Cardiac muscle cell (in vitro differentiated cells and primary cell): ENCODE results near the gene TASP1. TPM values are rescaled to one million over a fixed set of nuclear protein-coding genes. Genes with fewer than 3 reads are reported as not detected.

Source experiments
- DNase-seq, 2 donors: peaks; one replicate each; pipeline versions ENCODE4 v3.0.0 to v3.0.0-alpha.2; 2010 to 2017; ENCODE audit warnings: low read depth in 1 of 2, low spot score in 1 of 2
- H3K27ac ChIP-seq: fragments of 200-600 bp; sonication (generic); 2 replicates; pipeline ENCODE4 v1.5.1; 2016
- H3K27me3 ChIP-seq: fragments of 200-600 bp; sonication (generic); 2 replicates; pipeline ENCODE4 v1.6.0; 2016; ENCODE audit warnings: control low read depth
- H3K36me3 ChIP-seq: fragments of 200-600 bp; sonication (generic); 2 replicates; pipeline ENCODE4 v1.5.1; 2016; ENCODE audit warnings: control low read depth
- H3K4me1 ChIP-seq: fragments of 200-600 bp; sonication (generic); 2 replicates; pipeline ENCODE4 v1.8.1; 2017; ENCODE audit warnings: low read depth, mild to moderate bottlenecking, mixed run types
- H3K4me3 ChIP-seq: fragments of 200-600 bp; sonication (generic); 2 replicates; pipeline ENCODE4 v1.5.1; 2016; ENCODE audit warnings: mild to moderate bottlenecking
- H3K9me3 ChIP-seq: fragments of 200-600 bp; sonication (generic); 2 replicates; pipeline ENCODE4 v1.5.1; 2017; ENCODE audit warnings: low read depth, mild to moderate bottlenecking, control low read depth
- polyA plus RNA-seq: library from polyadenylated mRNA; unstranded; fragments of >200 nt; fragmentation: Nextera tagmentation; extraction: Ambion mirVana; gene quantifications from 2 replicates; pipeline ENCODE4 v1.2.1, GENCODE V29; 2016
- total RNA-seq: library from RNA; depleted of rRNA; stranded (reverse); fragments of >200 nt; gene quantifications from 2 replicates; pipeline ENCODE4 v1.2.3, GENCODE V29; 2016
- TF ChIP-seq, protein P1 (sequence below): IDR thresholded peaks from 2 replicates; pipeline ENCODE4 v1.5.1; 2012; ENCODE audit warnings: low read depth, mild to moderate bottlenecking, low read length

The TASP1 gene
- total and polyA plus RNA-seq, 2 experiments from 2014 or later, result 9.3 to 12.6 TPM

DNA sequence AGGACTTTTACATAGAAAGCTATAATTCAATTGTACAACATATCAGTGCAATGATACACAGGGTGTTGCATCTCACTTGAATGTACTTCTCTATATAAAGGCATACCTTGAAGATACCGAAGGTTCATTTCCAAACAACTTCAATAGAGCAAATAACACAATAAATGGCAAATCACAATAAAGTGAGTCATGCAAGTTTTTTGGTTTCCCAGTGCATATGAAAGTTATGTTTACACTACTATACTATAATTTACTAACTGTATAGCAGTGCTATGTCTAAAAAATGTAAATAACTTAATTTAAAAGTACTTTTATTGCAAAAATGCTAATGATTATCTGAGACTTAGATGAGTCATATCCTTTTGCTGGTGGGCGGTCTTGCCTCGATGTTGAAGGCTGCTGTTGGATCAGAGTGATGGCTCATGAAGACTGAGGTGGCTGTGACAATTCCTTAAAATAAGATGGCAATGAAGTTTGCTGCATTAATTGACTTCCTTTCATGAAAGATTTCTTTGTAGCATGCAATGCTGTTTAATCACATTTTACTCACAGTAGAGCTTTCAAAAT is 188.8 kb downstream of the TASP1 start:
- DNase-seq, result peak in 1 of 2 donors; percentile 4
- H3K9me3 ChIP-seq, result no peaks in the 10 kb centered on the region
- H3K27ac ChIP-seq, result no peak overlapping the region
- no peaks in the 10 kb centered on the region for H3K36me3 ChIP-seq
- no peaks in the 10 kb centered on the region for H3K27me3 ChIP-seq
- H3K4me1 ChIP-seq, result no peaks in the 10 kb centered on the region
- TF ChIP-seq, protein P1, sequence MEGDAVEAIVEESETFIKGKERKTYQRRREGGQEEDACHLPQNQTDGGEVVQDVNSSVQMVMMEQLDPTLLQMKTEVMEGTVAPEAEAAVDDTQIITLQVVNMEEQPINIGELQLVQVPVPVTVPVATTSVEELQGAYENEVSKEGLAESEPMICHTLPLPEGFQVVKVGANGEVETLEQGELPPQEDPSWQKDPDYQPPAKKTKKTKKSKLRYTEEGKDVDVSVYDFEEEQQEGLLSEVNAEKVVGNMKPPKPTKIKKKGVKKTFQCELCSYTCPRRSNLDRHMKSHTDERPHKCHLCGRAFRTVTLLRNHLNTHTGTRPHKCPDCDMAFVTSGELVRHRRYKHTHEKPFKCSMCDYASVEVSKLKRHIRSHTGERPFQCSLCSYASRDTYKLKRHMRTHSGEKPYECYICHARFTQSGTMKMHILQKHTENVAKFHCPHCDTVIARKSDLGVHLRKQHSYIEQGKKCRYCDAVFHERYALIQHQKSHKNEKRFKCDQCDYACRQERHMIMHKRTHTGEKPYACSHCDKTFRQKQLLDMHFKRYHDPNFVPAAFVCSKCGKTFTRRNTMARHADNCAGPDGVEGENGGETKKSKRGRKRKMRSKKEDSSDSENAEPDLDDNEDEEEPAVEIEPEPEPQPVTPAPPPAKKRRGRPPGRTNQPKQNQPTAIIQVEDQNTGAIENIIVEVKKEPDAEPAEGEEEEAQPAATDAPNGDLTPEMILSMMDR, result no peak
- H3K4me3 ChIP-seq, result no peak overlapping the region

DNA sequence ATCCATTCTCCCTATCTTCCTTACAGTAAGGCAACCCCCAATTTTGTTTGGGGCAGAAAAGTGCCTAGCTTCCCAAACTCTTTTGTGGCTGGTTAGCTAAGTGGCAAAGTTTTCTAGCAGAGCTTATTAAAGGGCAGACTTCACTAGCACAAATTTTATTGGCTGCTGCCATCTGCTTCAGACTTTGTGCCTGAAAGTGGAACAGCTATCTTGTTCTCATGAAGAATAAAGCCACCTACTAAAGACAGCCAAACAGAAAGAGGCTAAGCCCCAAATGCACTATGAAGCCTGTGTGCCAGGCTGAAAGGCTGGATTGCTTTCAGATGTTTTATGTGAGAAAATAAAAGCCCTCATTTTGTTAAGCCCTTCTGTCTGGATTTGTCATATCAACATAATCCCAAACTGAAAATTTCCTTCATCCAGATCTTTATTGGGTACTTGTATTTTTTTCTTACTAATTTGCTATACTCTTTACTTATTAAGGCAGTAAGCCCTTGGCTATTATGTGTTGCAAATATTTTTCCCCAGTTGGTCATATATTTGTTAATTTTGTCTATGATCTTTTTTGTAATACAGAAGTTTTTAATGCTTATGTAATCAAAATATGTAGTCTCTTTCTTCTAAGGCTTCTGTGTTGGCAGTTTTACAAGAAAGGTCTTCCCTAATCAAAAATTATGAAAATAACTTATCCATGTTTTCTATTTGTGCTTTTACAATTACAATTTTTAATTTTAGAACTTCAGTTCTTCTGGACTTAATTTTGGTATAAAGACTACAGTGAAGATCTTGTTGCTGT is 191.1 kb downstream of the TASP1 start:
- TF ChIP-seq, protein P1, result no peak
- H3K4me1 ChIP-seq, result no peaks in the 10 kb centered on the region
- no peaks in the 10 kb centered on the region for H3K27me3 ChIP-seq
- H3K27ac ChIP-seq, result no peak overlapping the region
- no peak overlapping the region for H3K4me3 ChIP-seq
- no peak for DNase-seq
- no peaks in the 10 kb centered on the region for H3K9me3 ChIP-seq
- no peaks in the 10 kb centered on the region for H3K36me3 ChIP-seq

- Histone ChIP-seq H3K4me3 (no peak overlapping the region), H3K27me3 (no peaks in the 10 kb centered on the region), H3K27ac (no peak overlapping the region), H3K9me3 (no peaks in the 10 kb centered on the region), H3K36me3 (no peaks in the 10 kb centered on the region), H3K4me1 (peaks cover 6% of the 10 kb centered on the region)
- TF ChIP-seq, protein P1, result no peak
- DNase-seq, result no peak
Observed at GRCh38 chr20:13443690-13444089, 195.0 kb downstream of the TASP1 start.

DNA sequence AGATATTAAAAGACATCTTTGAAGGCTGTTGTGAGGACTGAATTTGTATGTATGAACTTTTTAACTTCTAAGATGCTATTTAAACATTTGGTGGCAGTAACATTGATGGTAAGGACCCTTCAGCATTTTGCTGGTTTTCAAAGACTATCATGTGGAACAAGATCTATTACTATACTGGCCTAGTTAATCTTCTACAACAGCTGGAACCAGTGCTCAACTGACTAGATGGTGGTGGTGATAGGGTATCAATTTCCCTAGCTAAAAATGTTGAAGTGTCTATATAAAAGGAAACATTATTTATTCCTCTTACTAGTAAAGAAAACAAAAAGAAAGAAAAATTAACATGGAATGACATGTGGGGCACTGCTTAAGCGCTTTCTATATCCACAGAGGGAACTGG is 195.7 kb downstream of the TASP1 start:
- TF ChIP-seq, protein P1, result no peak
- no peaks in the 10 kb centered on the region for H3K9me3 ChIP-seq
- no peak overlapping the region for H3K27ac ChIP-seq
- no peak for DNase-seq
- H3K27me3 ChIP-seq, result no peaks in the 10 kb centered on the region
- H3K36me3 ChIP-seq, result no peaks in the 10 kb centered on the region
- no peak overlapping the region for H3K4me3 ChIP-seq
- H3K4me1 ChIP-seq, result peaks cover 6% of the 10 kb centered on the region

- TF ChIP-seq, protein P1, result no peak
- no peaks in the 10 kb centered on the region for H3K36me3 ChIP-seq
- H3K9me3 ChIP-seq, result no peaks in the 10 kb centered on the region
- H3K4me3 ChIP-seq, result no peak overlapping the region
- peak overlapping the region; percentile 27 for H3K27ac ChIP-seq
- H3K27me3 ChIP-seq, result no peaks in the 10 kb centered on the region
- DNase-seq, result no peak
- peaks cover 6% of the 10 kb centered on the region for H3K4me1 ChIP-seq
Observed at GRCh38 chr20:13441388-13441787, 197.3 kb downstream of the TASP1 start.
